Measurements from ENCODE around the gene MOAP1.

The MOAP1 gene, protein sequence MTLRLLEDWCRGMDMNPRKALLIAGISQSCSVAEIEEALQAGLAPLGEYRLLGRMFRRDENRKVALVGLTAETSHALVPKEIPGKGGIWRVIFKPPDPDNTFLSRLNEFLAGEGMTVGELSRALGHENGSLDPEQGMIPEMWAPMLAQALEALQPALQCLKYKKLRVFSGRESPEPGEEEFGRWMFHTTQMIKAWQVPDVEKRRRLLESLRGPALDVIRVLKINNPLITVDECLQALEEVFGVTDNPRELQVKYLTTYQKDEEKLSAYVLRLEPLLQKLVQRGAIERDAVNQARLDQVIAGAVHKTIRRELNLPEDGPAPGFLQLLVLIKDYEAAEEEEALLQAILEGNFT

DNA sequence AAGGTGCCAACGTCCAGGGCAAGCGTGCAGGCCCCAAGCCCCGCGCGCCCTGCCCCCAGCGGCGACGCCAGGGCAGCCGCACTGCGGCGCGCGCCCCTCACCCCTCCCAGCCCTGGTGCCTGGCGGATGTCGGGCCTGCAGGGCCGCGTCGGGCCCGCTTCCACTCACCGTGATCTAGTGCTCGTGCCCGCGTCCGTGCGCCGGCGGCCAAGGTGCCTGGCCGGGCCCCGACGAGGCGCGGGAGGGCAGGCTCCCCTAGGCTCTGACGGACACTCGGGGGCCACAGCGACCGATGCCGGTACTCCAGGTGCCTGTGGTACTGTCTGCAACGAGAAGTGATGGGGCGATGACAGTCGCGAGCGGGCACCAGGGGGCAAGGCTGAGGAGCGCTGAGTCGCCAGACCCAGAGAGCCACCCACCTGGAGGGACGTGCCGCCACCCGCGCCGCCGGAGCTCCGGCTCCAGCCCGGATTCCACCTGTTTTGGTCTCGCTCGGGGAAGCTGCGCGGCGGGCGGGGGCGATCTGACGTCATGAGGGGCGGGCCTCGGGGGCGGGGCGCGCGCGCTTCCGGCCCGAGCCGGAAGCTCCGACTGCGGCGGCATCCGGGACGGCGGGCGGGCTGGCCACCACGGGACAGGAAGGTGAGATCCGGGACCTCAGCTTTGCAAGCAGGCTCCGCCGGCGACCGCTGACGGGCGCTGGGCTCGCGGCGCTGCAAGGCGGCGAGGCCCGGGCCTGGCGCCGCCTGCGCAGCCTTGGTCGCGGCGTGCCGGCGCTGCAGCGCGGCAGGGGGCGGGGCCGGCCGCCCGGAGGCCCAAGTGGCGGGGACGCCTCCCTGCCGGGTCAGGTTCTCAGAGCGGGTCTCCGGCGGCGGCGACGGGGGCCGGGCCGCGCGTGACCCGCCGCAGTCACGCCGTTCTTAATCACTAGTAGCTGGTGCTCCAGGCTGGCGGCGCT, at the start of gene MOAP1, which contains the start of gene LYSET:
Gene MOAP1, minus strand, starts transcription at position 507 of the 958 bp plus-strand sequence. CDS start 655 bp downstream, outside the sequence.
Gene LYSET, plus strand, starts transcription at position 927 of the 958 bp plus-strand sequence. CDS start 89 bp downstream, outside the sequence.
- TF ChIP-seq, protein P1, sequence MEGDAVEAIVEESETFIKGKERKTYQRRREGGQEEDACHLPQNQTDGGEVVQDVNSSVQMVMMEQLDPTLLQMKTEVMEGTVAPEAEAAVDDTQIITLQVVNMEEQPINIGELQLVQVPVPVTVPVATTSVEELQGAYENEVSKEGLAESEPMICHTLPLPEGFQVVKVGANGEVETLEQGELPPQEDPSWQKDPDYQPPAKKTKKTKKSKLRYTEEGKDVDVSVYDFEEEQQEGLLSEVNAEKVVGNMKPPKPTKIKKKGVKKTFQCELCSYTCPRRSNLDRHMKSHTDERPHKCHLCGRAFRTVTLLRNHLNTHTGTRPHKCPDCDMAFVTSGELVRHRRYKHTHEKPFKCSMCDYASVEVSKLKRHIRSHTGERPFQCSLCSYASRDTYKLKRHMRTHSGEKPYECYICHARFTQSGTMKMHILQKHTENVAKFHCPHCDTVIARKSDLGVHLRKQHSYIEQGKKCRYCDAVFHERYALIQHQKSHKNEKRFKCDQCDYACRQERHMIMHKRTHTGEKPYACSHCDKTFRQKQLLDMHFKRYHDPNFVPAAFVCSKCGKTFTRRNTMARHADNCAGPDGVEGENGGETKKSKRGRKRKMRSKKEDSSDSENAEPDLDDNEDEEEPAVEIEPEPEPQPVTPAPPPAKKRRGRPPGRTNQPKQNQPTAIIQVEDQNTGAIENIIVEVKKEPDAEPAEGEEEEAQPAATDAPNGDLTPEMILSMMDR (IDR thresholded peaks at IDR 0.05): peak; percentile 29; the same call in 1 of the 2 replicates

DNA sequence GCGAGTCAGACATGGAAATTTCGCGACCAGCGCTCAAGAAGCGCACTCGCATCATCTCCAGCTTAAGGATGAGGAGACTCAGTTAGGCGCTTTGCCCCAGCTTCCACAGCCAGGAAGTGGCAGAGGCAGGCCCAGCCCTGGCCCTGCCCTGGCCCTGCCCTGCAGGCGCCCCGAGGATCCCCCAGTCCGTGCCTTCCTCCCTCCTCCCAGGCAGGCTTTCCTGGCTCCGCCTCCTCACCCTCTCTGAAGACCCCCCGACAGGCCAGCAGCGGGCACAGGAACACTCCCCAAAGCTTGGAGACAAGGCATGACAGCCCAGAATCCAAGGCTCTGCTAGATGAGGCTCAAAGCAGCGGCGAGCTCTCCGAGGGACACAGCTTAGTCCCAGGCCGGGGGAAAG, 47.5 kb upstream of the MOAP1 start:
- TF ChIP-seq, protein P1 (IDR thresholded peaks at IDR 0.05): no peak

DNA sequence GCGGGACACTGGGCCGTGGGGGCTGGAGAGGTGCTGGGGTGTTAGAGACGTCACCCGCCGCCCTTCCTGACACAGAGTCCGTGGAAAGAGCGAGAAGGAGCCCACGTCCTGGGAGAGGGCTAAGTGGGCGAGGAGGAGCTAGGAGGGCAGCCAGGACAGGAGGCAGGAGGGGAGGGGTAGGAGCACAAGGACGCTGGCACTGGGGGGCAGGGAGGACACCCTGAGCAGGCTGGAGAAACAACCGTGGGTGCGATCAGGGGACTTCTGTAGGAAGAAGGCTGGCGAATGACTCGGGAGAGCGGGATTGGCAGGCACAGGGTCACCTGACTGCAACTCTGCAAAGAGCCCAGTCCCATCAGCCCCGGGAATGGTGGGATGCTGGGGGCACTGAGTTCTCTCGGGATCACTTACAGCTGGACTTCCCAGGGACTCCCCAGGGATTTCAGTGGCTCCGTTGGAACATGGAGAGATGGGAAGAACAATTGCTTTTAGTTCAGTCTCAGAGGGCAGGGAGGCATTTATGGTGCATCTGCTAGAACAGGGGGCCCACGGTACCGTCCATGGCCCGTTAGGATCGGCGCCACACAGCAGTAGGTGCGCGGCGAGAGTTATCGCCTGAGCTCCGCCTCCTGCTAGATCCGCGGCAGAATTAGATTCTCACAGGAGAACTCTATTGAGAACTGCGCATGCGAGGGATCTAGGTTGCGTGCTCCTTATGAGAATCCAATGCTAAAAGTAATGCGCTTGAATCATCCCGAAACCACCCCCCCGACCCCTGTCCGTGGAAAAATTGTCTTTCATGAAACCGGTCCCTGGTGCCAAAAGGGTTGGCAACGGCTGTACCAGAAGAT, 46.7 kb upstream of the MOAP1 start:
- TF ChIP-seq, protein P1 (IDR thresholded peaks at IDR 0.05): no peak

DNA sequence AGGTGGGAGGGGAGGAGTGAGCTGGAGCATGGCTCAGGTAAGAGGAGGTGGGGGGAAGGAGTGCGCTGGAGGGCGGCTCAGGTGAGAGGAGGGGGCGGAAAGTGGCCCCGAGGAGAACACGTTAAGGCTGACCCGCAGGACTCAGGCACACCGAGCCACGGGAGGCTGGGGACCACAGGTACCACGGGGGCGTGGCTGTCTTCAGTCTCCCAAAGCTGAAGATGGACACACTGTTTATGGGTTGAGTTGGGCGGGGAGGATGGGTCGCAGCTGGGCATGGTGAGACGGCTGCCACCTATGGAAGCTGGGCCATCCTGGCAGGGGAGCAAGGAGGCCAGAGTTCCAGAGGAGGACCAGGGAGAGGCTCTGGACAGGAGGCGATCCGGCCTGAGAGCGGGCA, 45.8 kb upstream of the MOAP1 start:
- TF ChIP-seq, protein P1 (IDR thresholded peaks at IDR 0.05): no peak

DNA sequence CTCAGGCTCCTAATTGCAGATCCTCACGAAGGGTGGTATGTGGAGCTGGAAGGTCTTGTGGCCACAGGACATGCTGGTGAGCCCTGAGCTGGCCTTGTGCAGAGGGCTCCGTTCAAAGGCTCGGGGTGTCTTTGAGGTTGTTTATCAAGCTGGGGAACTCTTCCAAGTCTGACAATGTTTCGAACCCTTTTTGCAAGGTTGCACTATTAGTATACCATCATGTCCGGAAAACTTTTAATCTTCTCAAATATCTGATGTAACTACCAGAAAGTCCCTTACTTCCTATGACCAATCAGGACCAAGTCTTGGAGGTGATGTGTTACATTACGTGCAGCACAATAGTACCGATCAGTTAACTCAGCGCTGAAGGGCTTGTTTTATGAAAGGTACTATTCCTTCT, 43.9 kb upstream of the MOAP1 start:
- TF ChIP-seq, protein P1 (IDR thresholded peaks at IDR 0.05): no peak

DNA sequence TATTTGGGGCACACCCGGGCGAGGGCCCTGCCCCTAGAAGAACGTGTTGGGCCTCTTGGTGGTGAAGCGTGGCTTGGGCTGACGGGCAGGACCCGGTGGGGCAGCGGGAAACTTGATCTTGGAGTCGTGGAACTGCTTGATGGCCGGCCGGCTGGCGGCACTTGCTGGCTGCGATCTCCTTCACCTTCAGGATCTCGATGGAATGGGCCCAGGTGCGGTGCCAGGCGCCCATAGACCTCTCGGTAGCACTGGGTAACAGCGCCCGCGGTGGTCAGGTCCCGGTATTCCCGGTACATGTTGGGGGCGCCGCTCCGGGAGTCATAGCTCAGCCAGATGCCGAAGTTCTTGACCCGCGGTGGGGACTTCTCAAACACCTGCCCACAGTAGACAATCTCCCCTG, 38.9 kb upstream of the MOAP1 start:
- TF ChIP-seq, protein P1 (IDR thresholded peaks at IDR 0.05): no peak

DNA sequence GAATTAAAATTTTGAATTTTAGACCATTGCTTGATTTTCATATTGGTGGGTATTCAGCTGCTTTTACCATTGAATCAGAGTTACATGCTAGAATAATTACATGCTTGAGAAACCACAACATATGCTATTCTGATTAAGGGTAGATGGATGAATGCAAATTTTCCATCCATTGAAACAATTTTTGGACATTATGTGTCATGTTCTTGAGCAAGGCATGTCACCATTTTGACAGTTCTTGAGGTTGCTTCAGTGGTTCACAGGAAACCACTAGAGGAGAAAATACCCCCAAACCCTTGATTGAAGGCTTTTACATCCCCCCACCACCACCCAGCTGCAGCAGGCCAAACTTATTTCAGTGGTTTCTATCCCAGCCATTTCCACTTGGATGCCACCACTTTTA, 35.8 kb upstream of the MOAP1 start:
- TF ChIP-seq, protein P1 (IDR thresholded peaks at IDR 0.05): no peak
